GM21825 (cell line): ENCODE measurements around the gene XCL1.

Experiments
- ATAC-seq: cut with Tn5 transposase; IDR thresholded peaks from one replicate; pipeline ENCODE4 v1.9.1; 2021; ENCODE audit warnings: mild to moderate bottlenecking, moderate library complexity; ENCODE audit not compliant: unreplicated experiment

The XCL1 gene

DNA sequence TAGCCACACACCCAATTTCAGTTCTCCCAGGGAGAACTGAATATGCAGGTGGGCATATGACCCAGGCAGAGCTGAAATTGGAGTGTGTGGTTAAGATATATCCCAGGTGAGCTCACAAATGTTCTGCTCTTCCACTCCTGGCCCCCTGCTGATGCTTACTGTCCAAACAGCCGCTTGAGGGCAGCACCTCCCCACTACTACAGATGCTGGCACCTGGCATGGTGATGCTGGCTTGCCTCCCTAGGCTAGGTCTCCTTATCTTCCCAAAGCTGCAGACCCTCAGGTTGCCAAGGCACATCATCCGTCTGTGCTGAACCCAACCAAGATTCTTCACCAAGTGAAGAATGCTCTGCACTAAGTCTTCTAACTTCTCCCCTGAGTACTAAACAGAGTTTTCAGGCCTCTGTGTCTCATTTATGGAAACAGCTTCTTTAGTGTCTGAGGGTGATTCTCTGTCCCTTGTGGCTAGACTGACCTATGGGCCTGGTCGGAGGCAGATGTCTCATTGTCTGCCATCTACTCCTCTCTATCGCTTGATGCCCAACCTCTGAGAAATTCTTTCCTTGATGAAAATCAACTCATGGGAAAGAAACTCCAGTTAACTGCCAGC, 27.2 kb downstream of the XCL1 start:
- no peak for ATAC-seq

GRCh38 chr1:168605443-168605842, 29.0 kb downstream of the XCL1 start:
- no peak for ATAC-seq

GRCh38 chr1:168606096-168606495, 29.7 kb downstream of the XCL1 start:
- ATAC-seq: no peak

DNA sequence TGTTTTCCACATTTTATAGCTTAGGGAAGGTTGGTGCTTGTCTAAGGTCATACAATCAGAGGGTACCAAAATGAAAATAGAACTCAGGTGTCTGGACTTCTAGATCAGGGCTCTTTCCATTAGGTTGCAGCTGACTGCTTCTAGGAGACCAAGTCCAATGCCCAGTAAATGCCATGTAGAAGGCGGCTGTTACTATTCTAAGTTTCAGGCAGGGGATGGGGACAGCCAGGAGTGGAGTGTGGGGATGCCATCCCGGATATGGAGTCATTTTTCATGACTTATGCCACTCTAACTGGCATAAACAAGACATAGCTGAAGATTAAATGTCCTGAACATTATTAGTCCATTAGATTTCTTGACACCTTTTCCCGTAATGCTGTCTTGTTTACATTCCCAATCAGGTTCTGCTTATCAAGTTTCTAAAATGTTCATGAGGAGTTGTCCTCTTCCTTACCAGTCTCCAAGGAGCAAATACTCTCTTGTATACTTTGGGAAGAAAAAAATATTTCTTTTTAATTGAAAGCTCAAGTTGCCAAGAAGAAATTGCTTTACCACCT, 31.5 kb downstream of the XCL1 start:
- ATAC-seq: no peak

DNA sequence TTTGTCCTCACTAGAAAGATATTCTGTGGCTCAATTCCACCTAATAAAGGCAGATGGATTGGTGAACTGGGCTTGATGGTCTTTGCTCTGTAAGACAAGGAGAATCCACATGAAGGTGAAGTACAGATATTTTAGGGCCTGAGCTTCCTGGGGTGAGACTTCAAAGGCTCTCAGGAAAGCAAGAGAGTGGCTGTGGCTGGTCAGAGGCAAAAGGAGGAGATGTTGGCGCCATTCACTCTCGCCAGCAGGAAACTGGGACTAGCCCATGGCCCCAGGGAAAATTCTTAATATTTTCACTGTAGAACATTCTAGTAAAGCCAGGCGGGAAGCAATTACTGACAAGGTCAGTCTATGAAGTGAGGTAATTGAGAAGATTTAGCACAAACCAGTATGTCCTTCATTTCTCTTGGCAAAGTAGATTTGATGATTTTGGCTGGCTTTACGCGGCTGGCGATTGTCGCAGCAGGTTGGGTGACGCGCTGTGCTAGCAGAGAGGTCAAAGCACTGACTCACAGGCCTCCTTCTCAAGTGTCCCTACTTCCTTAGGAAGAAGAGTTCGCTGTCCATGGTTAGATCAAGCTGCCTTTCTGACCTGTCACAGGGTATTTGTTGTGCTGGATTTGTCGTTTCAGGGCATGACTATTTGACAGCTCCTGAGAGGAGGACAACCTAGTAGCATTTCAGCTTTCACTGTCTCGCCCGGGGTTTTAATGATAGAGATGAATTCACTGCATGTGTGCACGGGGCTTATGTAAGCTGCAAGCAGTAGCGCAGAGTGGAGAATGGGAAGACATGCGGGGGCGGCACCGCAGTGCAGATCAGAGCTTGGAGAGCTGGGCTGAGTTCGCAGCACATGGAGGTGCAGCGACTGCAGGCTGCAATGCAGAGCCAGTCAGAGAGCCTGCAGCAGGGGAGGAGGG, 32.7 kb downstream of the XCL1 start:
- ATAC-seq: no peak

- no peak for ATAC-seq
Observed at GRCh38 chr1:168609741-168610510, 33.5 kb downstream of the XCL1 start.

GRCh38 chr1:168613038-168613451, 36.6 kb downstream of the XCL1 start:
- no peak for ATAC-seq

DNA sequence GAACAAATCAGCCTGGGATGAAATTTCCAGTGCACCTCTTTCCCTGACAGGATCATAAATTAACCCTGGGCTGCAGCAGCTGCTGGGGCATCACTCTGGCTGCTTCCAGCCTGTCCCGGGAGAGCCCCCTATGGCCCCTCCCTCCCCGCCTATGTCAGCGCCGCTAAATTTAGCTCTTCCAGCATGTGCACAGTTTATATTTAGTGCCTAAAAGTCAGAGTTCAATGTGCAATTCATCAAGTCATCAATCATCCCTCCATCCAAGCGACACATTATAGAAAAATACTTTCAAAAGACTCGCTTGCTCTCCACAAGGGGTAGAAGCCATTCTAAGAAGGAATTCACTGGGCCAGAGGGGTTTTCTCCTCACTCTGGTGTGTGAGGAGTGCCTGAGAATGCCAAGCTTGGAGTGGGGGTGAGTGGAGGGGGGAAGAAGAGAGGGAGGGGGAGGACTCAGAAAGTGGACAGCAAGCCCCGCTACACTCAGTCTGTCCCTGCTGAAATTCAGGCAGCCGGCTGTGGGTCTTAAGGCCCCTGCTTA, 37.4 kb downstream of the XCL1 start:
- no peak for ATAC-seq

GRCh38 chr1:168614235-168614634, 37.8 kb downstream of the XCL1 start:
- ATAC-seq: no peak

- no peak for ATAC-seq
Observed at GRCh38 chr1:168615965-168616364, 39.6 kb downstream of the XCL1 start.

- no peak for ATAC-seq
Observed at GRCh38 chr1:168617974-168618750, 41.8 kb downstream of the XCL1 start.

GRCh38 chr1:168618886-168619285, 42.5 kb downstream of the XCL1 start:
- ATAC-seq: no peak

GRCh38 chr1:168621356-168621755, 45.0 kb downstream of the XCL1 start:
- ATAC-seq: no peak

- no peak for ATAC-seq
Observed at GRCh38 chr1:168623003-168623828, 46.8 kb downstream of the XCL1 start.

DNA sequence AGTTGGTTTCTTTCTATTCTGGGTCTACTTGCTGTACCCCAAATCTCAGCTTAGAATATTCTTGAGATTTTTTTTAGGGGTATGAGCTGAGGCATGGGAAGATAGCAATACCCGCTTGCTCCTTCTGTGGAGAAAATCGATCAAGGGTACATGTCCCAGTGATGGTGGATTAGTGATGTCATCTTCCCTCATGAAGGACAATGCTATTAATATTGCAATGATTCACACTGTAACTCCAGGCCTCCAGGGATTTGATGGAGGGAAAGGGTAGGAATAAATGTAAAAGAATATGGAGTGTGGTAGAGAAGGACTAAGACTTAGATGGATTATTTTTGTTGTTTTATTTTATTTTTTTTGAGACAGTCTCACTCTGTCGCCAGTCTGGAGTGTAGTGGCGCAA, 47.4 kb downstream of the XCL1 start:
- no peak for ATAC-seq

- no peak for ATAC-seq
Observed at GRCh38 chr1:168626326-168626725, 49.9 kb downstream of the XCL1 start.

- ATAC-seq: no peak
Observed at GRCh38 chr1:168627370-168627769, 51.0 kb downstream of the XCL1 start.

GRCh38 chr1:168628807-168629206, 52.4 kb downstream of the XCL1 start:
- ATAC-seq: no peak

GRCh38 chr1:168629466-168629865, 53.1 kb downstream of the XCL1 start:
- no peak for ATAC-seq
